NCI-H2196 treated with DMSO at 0.1 percent for 48 hours (cell line): Measurements from ENCODE around the gene ZNF750.

Experiments
- DNase-seq: peaks from one replicate; lab custom pipeline; 2025; ENCODE audit not compliant: unreplicated experiment; lab: John Stamatoyannopoulos, UW

ZNF750 gene

GRCh38 chr17:82836823-82837357, 2.9 kb downstream of the ZNF750 start:
- no peak for DNase-seq

GRCh38 chr17:82835766-82836512, 3.9 kb downstream of the ZNF750 start:
- DNase-seq: no peak

GRCh38 chr17:82835122-82835521, 4.7 kb downstream of the ZNF750 start:
- DNase-seq: no peak

- no peak for DNase-seq
Observed at GRCh38 chr17:82832881-82833475, 6.8 kb downstream of the ZNF750 start.

- DNase-seq: no peak
Observed at GRCh38 chr17:82832411-82832810, 7.4 kb downstream of the ZNF750 start.

- DNase-seq: no peak
Observed at GRCh38 chr17:82831818-82832200, 8.0 kb downstream of the ZNF750 start.

GRCh38 chr17:82831041-82831817, 8.6 kb downstream of the ZNF750 start:
- no peak for DNase-seq

- no peak for DNase-seq
Observed at GRCh38 chr17:82830249-82830661, 9.6 kb downstream of the ZNF750 start.

- DNase-seq: no peak
Observed at GRCh38 chr17:82828875-82829487, 10.8 kb downstream of the ZNF750 start.

- no peak for DNase-seq
Observed at GRCh38 chr17:82826956-82827355, 12.9 kb downstream of the ZNF750 start.

- no peak for DNase-seq
Observed at GRCh38 chr17:82826211-82826610, 13.6 kb downstream of the ZNF750 start.

GRCh38 chr17:82825540-82826124, 14.2 kb downstream of the ZNF750 start:
- no peak for DNase-seq

GRCh38 chr17:82823004-82823403, 16.8 kb downstream of the ZNF750 start:
- no peak for DNase-seq

- no peak for DNase-seq
Observed at GRCh38 chr17:82822281-82822680, 17.5 kb downstream of the ZNF750 start.

GRCh38 chr17:82821554-82821953, 18.3 kb downstream of the ZNF750 start:
- no peak for DNase-seq

GRCh38 chr17:82820278-82821251, 19.3 kb downstream of the ZNF750 start:
- no peak for DNase-seq

GRCh38 chr17:82817947-82818346, 21.9 kb downstream of the ZNF750 start:
- no peak for DNase-seq

GRCh38 chr17:82816358-82816757, 23.5 kb downstream of the ZNF750 start:
- DNase-seq: no peak

- no peak for DNase-seq
Observed at GRCh38 chr17:82815790-82816305, 24.0 kb downstream of the ZNF750 start.

GRCh38 chr17:82815354-82815753, 24.5 kb downstream of the ZNF750 start:
- no peak for DNase-seq
